Panc1 (cell line): Measurements from ENCODE around the gene NUP98.

ENCODE experiments used
- POLR2AphosphoS5 ChIP-seq: IDR thresholded peaks from 2 replicates; pipeline ENCODE4 v1.6.1; 2012; ENCODE audit warnings: mild to moderate bottlenecking, low read depth, low read length, moderate library complexity
- REST ChIP-seq, 2 experiments: IDR thresholded peaks; 2 replicates each; pipeline ENCODE4 v1.6.1; 2011 to 2012; ENCODE audit warnings: low read depth in 2 of 2, control low read depth in 1 of 2, low read length in 1 of 2, mild to moderate bottlenecking in 1 of 2, moderate library complexity in 1 of 2; ENCODE audit not compliant: insufficient read depth in 1 of 2
- SIN3A ChIP-seq: IDR thresholded peaks from 2 replicates; pipeline ENCODE4 v1.6.1; 2012; ENCODE audit warnings: low read depth, mild to moderate bottlenecking, low read length, moderate library complexity, borderline replicate concordance; ENCODE audit not compliant: insufficient read depth
- TF ChIP-seq, protein P1 (sequence below): fragments of 450-650 bp; IDR thresholded peaks from 2 replicates; pipeline ENCODE4 v1.5.1; 2017; ENCODE audit warnings: mild to moderate bottlenecking

GRCh38 chr11:3822312-3822711 is 25.0 kb upstream of the NUP98 start:
- TF ChIP-seq, protein P1, sequence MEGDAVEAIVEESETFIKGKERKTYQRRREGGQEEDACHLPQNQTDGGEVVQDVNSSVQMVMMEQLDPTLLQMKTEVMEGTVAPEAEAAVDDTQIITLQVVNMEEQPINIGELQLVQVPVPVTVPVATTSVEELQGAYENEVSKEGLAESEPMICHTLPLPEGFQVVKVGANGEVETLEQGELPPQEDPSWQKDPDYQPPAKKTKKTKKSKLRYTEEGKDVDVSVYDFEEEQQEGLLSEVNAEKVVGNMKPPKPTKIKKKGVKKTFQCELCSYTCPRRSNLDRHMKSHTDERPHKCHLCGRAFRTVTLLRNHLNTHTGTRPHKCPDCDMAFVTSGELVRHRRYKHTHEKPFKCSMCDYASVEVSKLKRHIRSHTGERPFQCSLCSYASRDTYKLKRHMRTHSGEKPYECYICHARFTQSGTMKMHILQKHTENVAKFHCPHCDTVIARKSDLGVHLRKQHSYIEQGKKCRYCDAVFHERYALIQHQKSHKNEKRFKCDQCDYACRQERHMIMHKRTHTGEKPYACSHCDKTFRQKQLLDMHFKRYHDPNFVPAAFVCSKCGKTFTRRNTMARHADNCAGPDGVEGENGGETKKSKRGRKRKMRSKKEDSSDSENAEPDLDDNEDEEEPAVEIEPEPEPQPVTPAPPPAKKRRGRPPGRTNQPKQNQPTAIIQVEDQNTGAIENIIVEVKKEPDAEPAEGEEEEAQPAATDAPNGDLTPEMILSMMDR, result no peak
- TF ChIP-seq SIN3A, result no peak
- no peak for TF ChIP-seq POLR2AphosphoS5
- TF ChIP-seq REST (IDR thresholded peaks at IDR 0.05; ENCODE audit: insufficient read depth in 1 of 2, low read depth in 2 of 2, low read length in 1 of 2), result no peak
